Natural killer cell (primary cell): ENCODE measurements around the gene METTL26. TPM values are rescaled to one million over a fixed set of nuclear protein-coding genes. Genes with fewer than 3 reads are reported as not detected.

Experiments
- ATAC-seq, 3 donors: fragments of 150-1000 bp in 2 of 3; fragments of 200-7000 bp in 1 of 3; cut with Tn5 transposase; 1 replicate in 1 of 3; 2 replicates in 2 of 3; pipeline ENCODE4 v1.10.0; 2021; ENCODE audit warnings: mild to moderate bottlenecking in 2 of 3, moderate library complexity in 2 of 3
- DNase-seq, 2 donors: peaks; one replicate each; pipeline versions ENCODE4 v3.0.0 to v3.0.0-alpha.2; 2013 to 2021; ENCODE audit warnings: mixed read lengths in 1 of 2
- H3K27ac ChIP-seq: one replicate; pipeline ENCODE4 v1.5.1; 2013; ENCODE audit warnings: mild to moderate bottlenecking, low read length
- H3K27me3 ChIP-seq: one replicate; pipeline ENCODE4 v1.6.1; 2013; ENCODE audit warnings: low read length; ENCODE audit not compliant: control insufficient read depth, insufficient read depth
- H3K36me3 ChIP-seq: one replicate; pipeline ENCODE4 v1.6.1; 2013; ENCODE audit warnings: low read length; ENCODE audit not compliant: control insufficient read depth, insufficient read depth
- H3K4me1 ChIP-seq: one replicate; pipeline ENCODE4 v1.6.1; 2013; ENCODE audit warnings: low read length; ENCODE audit not compliant: control insufficient read depth, insufficient read depth
- H3K4me3 ChIP-seq: one replicate; pipeline ENCODE4 v1.5.1; 2013; ENCODE audit warnings: low read length
- H3K9me3 ChIP-seq: one replicate; pipeline ENCODE4 v1.6.1; 2013; ENCODE audit warnings: low read length; ENCODE audit not compliant: control insufficient read depth, insufficient read depth
- H3K27ac Mint-ChIP-seq, 2 donors: one replicate each; pipeline ENCODE4 v1.8.0; 2022; ENCODE audit warnings: mild to moderate bottlenecking in 2 of 2, mixed read lengths in 2 of 2, moderate library complexity in 1 of 2
- H3K27me3 Mint-ChIP-seq, 2 donors: one replicate each; pipeline ENCODE4 v1.8.0; 2022; ENCODE audit warnings: low read depth in 2 of 2, mixed read lengths in 2 of 2
- H3K36me3 Mint-ChIP-seq: one replicate; pipeline ENCODE4 v1.8.0; 2022; ENCODE audit warnings: mixed read lengths
- H3K4me1 Mint-ChIP-seq, 2 donors: one replicate each; pipeline ENCODE4 v1.8.0; 2022; ENCODE audit warnings: mixed read lengths in 2 of 2
- H3K4me3 Mint-ChIP-seq: one replicate; pipeline ENCODE4 v1.8.0; 2022; ENCODE audit warnings: mild to moderate bottlenecking, moderate library complexity, mixed read lengths
- H3K9me3 Mint-ChIP-seq, 2 donors: one replicate each; pipeline ENCODE4 v1.8.0; 2022; ENCODE audit warnings: mixed read lengths in 2 of 2
- WGBS: methylation state at CpG from one replicate; pipeline ENCODE4 v1.1.7; 2013; ENCODE audit warnings: missing lambda C conversion rate; ENCODE audit not compliant: insufficient coverage; 5-methylcytosine and 5-hydroxymethylcytosine counted together
- intact Hi-C: fragments of 100-400 bp; cut with micrococcal nuclease; formaldehyde crosslinking; loops from one replicate; pipeline ENCODE4 v1.14.2; 2022
- total RNA-seq, 4 donors: library from RNA; stranded (reverse); fragments of 120-200 nt in 1 of 4; gene quantifications; one replicate each; pipeline versions ENCODE4 v1.2.3 to v1.2.4, GENCODE V29; 2013 to 2022
- TF ChIP-seq, protein P1 (sequence below): fragments of 200-600 bp; IDR thresholded peaks from one replicate; pipeline ENCODE4 v1.8.0; 2022; ENCODE audit warnings: antibody characterized with exemption

The METTL26 gene
- total RNA-seq, 3 donors from 2014 or later (not counting 1 experiment from before 2014, with no cell fraction given) = 33.7 to 36.3 (median 36.1) TPM

DNA sequence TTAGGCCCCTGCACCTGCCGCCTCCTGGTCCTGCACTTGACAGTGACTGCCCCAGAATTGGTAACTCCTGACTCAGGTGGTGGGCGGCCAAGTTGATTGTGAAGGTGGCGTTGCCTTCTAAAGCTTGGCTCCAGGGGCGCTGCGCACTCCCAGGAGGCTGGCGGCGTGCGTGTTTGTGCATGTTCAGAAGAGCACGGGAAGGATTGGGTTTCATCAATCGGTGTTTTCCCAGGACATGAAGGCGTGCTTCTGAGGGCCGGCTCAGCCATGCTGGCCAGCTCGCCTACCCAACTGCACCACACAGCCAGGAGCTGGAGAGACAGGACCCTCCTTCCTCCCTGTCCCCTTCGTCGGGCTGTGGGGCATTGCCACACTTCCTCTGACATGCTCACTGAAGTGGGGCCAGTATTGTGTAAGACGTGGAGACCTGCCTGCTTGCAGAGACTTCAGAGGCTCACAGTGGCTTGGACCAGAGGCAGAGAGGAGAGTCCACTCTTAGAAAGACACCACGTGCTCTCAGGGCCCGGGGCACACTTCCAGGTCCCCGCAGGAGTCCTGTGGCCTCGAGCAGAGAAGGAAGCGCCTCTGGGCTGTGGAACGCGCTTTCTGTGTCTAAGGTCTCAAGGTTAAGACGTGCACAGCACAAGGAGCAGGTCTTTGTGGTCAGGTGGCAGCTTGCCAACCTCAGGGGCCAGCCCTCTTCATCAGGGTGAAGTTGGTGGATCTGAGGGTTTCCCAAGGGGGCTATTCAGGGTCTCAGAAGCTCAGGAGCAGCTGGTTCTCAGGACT, 43.4 kb downstream of the METTL26 start:
- TF ChIP-seq, protein P1, sequence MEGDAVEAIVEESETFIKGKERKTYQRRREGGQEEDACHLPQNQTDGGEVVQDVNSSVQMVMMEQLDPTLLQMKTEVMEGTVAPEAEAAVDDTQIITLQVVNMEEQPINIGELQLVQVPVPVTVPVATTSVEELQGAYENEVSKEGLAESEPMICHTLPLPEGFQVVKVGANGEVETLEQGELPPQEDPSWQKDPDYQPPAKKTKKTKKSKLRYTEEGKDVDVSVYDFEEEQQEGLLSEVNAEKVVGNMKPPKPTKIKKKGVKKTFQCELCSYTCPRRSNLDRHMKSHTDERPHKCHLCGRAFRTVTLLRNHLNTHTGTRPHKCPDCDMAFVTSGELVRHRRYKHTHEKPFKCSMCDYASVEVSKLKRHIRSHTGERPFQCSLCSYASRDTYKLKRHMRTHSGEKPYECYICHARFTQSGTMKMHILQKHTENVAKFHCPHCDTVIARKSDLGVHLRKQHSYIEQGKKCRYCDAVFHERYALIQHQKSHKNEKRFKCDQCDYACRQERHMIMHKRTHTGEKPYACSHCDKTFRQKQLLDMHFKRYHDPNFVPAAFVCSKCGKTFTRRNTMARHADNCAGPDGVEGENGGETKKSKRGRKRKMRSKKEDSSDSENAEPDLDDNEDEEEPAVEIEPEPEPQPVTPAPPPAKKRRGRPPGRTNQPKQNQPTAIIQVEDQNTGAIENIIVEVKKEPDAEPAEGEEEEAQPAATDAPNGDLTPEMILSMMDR = no peak
- no peak overlapping the region for H3K4me3 ChIP-seq
- WGBS = 69% methylated on average over 24 of the region's 24 CpGs
- H3K27me3 ChIP-seq = no peaks in the 10 kb centered on the region
- ATAC-seq (no peak), DNase-seq (no peak)
- Mint-ChIP-seq H3K4me1 (peaks cover 17 to 61% of the 10 kb centered on the region in 2 donors), H3K27ac (peak overlapping the region in 1 of 2 donors; percentile 36), H3K36me3 (no peaks in the 10 kb centered on the region), H3K4me3 (no peak overlapping the region), H3K9me3 (no peaks in the 10 kb centered on the region), H3K27me3 (no peaks in the 10 kb centered on the region)
- no peaks in the 10 kb centered on the region for H3K9me3 ChIP-seq
- H3K4me1 ChIP-seq = peaks cover 41% of the 10 kb centered on the region
- no peak overlapping the region for H3K27ac ChIP-seq
- intact Hi-C loops = no loop called here
- no peaks in the 10 kb centered on the region for H3K36me3 ChIP-seq

DNA sequence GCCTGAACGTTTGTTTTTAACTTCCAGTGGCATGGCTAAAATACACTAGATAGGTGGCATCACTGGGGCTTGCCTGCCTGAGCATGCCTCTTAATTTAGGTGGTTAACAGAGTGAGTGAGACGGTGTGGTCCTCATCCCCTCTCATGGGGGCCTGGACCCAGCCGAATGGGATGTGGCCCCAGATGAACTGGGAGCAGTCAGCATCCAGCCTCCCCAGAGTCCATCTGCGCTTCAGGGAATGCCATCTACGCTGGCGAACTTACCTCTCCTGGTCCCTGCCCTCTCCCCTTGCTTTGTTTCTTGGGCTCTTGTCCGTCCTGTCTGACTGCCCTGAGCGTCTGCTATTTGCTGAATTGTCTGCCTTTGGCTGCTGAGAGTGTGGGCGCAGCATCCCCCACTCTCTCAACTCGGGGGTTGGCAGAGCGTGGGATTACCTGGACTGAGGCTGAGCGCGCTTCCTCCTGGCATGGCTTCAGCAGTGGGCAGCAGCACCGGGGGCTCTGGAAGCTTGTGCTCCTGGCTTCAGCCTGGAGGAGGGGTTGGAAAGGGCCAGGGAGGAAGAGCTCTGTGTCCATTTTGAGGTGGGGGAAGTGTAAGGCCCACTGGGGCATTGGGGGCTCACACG, 44.1 kb downstream of the METTL26 start:
- Mint-ChIP-seq H3K27ac (peak overlapping the region in 1 of 2 donors; percentile 74), H3K4me3 (peak overlapping the region; percentile 91), H3K4me1 (peaks cover 17 to 60% of the 10 kb centered on the region in 2 donors), H3K27me3 (no peaks in the 10 kb centered on the region), H3K9me3 (no peaks in the 10 kb centered on the region), H3K36me3 (no peaks in the 10 kb centered on the region)
- ATAC-seq = no peak
- Histone ChIP-seq H3K9me3 (no peaks in the 10 kb centered on the region), H3K36me3 (no peaks in the 10 kb centered on the region), H3K4me1 (peaks cover 45% of the 10 kb centered on the region), H3K27me3 (no peaks in the 10 kb centered on the region), H3K27ac (no peak overlapping the region), H3K4me3 (no peak overlapping the region)
- WGBS = 95% methylated on average over 15 of the region's 15 CpGs
- intact Hi-C loops = no loop called here
- TF ChIP-seq, protein P1 = no peak
- DNase-seq = no peak

DNA sequence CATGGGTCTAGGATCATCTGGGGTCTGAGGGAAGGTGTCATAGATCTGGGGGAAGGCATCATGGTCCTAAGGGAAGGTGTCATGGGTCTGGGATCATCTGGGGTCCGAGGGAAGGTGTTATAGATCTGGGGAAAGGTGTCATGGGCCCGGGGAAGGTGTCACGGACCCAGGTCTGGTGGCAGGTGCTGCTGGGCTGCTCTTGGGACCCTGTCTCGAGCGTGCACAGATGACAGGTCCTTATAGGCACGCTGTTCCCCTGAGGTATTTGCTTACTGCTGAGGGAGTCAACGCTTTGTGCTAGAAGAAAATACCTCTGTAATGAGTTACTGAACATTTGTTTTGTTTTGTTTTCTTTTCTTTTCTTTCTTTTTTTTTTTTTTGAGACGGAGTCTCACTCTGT, 44.9 kb downstream of the METTL26 start:
- ATAC-seq (no peak), DNase-seq (no peak)
- no peak overlapping the region for H3K27ac ChIP-seq
- H3K27me3 ChIP-seq = no peaks in the 10 kb centered on the region
- H3K4me1 ChIP-seq = peaks cover 45% of the 10 kb centered on the region
- H3K36me3 ChIP-seq = no peaks in the 10 kb centered on the region
- no peaks in the 10 kb centered on the region for H3K9me3 Mint-ChIP-seq
- intact Hi-C loops = no loop called here
- H3K36me3 Mint-ChIP-seq = no peaks in the 10 kb centered on the region
- H3K4me3 Mint-ChIP-seq = peak overlapping the region; percentile 91
- peaks cover 17 to 53% of the 10 kb centered on the region in 2 donors for H3K4me1 Mint-ChIP-seq
- H3K9me3 ChIP-seq = no peaks in the 10 kb centered on the region
- 74% methylated on average over 6 of the region's 8 CpGs for WGBS
- H3K27me3 Mint-ChIP-seq = no peaks in the 10 kb centered on the region
- no peak overlapping the region for H3K4me3 ChIP-seq
- peak overlapping the region; percentile 74 to 87 for H3K27ac Mint-ChIP-seq
- TF ChIP-seq, protein P1 = no peak
